PC-3 (cell line): ENCODE data around the gene COL12A1.

ENCODE experiments used
- EZH2 ChIP-seq: fragments of 300-600 bp; sonication (generic); IDR thresholded peaks from one replicate; pipeline ENCODE4 v1.6.1; 2017; ENCODE audit warnings: antibody characterized with exemption, mild to moderate bottlenecking, low read length; ENCODE audit not compliant: unreplicated experiment
- TF ChIP-seq, protein P1 (sequence below): fragments of 300-600 bp; sonication (generic); conservative IDR thresholded peaks from 2 replicates; pipeline ENCODE4 v1.5.1; 2017; ENCODE audit warnings: antibody characterized with exemption, low read depth, mild to moderate bottlenecking, low read length

DNA sequence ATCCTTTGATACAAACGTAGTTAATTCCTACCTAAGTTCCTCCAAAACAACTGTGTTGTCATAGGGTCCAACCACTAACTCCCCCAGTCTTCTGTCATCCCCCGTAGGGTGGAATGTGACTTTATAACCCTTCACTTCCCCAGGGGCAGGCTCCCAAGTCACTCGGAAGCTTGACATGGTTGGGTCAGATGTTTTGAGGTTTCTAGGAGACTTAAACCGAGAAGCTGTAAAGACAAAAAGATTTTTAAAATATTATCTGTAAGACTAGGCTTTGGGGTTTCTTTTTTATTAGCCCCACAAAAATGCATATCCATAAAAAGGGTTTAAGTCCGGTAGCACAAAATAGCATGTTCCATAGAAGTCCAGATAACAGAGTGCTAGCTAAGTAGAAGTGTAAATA is 50.2 kb downstream of the COL12A1 start:
- TF ChIP-seq, protein P1, sequence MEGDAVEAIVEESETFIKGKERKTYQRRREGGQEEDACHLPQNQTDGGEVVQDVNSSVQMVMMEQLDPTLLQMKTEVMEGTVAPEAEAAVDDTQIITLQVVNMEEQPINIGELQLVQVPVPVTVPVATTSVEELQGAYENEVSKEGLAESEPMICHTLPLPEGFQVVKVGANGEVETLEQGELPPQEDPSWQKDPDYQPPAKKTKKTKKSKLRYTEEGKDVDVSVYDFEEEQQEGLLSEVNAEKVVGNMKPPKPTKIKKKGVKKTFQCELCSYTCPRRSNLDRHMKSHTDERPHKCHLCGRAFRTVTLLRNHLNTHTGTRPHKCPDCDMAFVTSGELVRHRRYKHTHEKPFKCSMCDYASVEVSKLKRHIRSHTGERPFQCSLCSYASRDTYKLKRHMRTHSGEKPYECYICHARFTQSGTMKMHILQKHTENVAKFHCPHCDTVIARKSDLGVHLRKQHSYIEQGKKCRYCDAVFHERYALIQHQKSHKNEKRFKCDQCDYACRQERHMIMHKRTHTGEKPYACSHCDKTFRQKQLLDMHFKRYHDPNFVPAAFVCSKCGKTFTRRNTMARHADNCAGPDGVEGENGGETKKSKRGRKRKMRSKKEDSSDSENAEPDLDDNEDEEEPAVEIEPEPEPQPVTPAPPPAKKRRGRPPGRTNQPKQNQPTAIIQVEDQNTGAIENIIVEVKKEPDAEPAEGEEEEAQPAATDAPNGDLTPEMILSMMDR, result no peak
- TF ChIP-seq EZH2, result no peak
